IPS-18c (cell line): ENCODE measurements around the gene AGBL4.

ENCODE experiments used
- H3K4me3 ChIP-seq: 2 replicates; pipeline ENCODE4 v1.7.0; 2013; ENCODE audit warnings: low read depth, mild to moderate bottlenecking, low read length, moderate library complexity; ENCODE audit not compliant: insufficient read depth
- H3K9me3 ChIP-seq: one replicate; pipeline ENCODE4 v1.6.1; 2013; ENCODE audit warnings: mild to moderate bottlenecking, low read length, moderate library complexity; ENCODE audit not compliant: control insufficient read depth, insufficient read depth

The AGBL4 gene

GRCh38 chr1:48966583-48966982 lies 1057.2 kb downstream of the AGBL4 start:
- Histone ChIP-seq H3K4me3 (no peak overlapping the region), H3K9me3 (no peaks in the 10 kb centered on the region)

- no peak overlapping the region for H3K4me3 ChIP-seq
- no peaks in the 10 kb centered on the region for H3K9me3 ChIP-seq
These were observed 1063.4 kb downstream of the AGBL4 start for GRCh38 chr1:48960320-48960719.

GRCh38 chr1:48955774-48956173 lies 1068.0 kb downstream of the AGBL4 start:
- Histone ChIP-seq H3K9me3 (no peaks in the 10 kb centered on the region), H3K4me3 (no peak overlapping the region)

GRCh38 chr1:48953617-48954016 lies 1070.1 kb downstream of the AGBL4 start:
- Histone ChIP-seq H3K4me3 (no peak overlapping the region), H3K9me3 (no peaks in the 10 kb centered on the region)

- no peak overlapping the region for H3K4me3 ChIP-seq
- H3K9me3 ChIP-seq: no peaks in the 10 kb centered on the region
These were observed 1075.2 kb downstream of the AGBL4 start for GRCh38 chr1:48948562-48948961.

GRCh38 chr1:48947761-48948537 lies 1075.8 kb downstream of the AGBL4 start:
- Histone ChIP-seq H3K9me3 (no peaks in the 10 kb centered on the region), H3K4me3 (no peak overlapping the region)

GRCh38 chr1:48946070-48946469 lies 1077.7 kb downstream of the AGBL4 start:
- H3K9me3 ChIP-seq: no peaks in the 10 kb centered on the region
- no peak overlapping the region for H3K4me3 ChIP-seq

- no peak overlapping the region for H3K4me3 ChIP-seq
These were observed 1078.9 kb downstream of the AGBL4 start for GRCh38 chr1:48944811-48945210.

GRCh38 chr1:48943826-48944225 lies 1079.9 kb downstream of the AGBL4 start:
- H3K9me3 ChIP-seq: no peaks in the 10 kb centered on the region

More at GRCh38 chr1:48944811-48945210, 1078.9 kb downstream of the AGBL4 start:
- H3K9me3 ChIP-seq: no peaks in the 10 kb centered on the region

GRCh38 chr1:48943393-48943792 lies 1080.4 kb downstream of the AGBL4 start:
- Histone ChIP-seq H3K9me3 (no peaks in the 10 kb centered on the region), H3K4me3 (no peak overlapping the region)

More at GRCh38 chr1:48943826-48944225, 1079.9 kb downstream of the AGBL4 start:
- H3K4me3 ChIP-seq: no peak overlapping the region

GRCh38 chr1:48940962-48941732 lies 1082.6 kb downstream of the AGBL4 start:
- Histone ChIP-seq H3K9me3 (no peaks in the 10 kb centered on the region), H3K4me3 (no peak overlapping the region)

GRCh38 chr1:48940354-48940753 lies 1083.4 kb downstream of the AGBL4 start:
- H3K4me3 ChIP-seq: no peak overlapping the region
- H3K9me3 ChIP-seq: no peaks in the 10 kb centered on the region

GRCh38 chr1:48939828-48940227 lies 1083.9 kb downstream of the AGBL4 start:
- no peaks in the 10 kb centered on the region for H3K9me3 ChIP-seq
- no peak overlapping the region for H3K4me3 ChIP-seq

- Histone ChIP-seq H3K9me3 (no peaks in the 10 kb centered on the region), H3K4me3 (no peak overlapping the region)
These were observed 1084.7 kb downstream of the AGBL4 start for GRCh38 chr1:48939042-48939441.

GRCh38 chr1:48937732-48938131 lies 1086.0 kb downstream of the AGBL4 start:
- H3K4me3 ChIP-seq: no peak overlapping the region
- H3K9me3 ChIP-seq: no peaks in the 10 kb centered on the region

- no peaks in the 10 kb centered on the region for H3K9me3 ChIP-seq
- no peak overlapping the region for H3K4me3 ChIP-seq
These were observed 1087.3 kb downstream of the AGBL4 start for GRCh38 chr1:48936436-48936835.

- Histone ChIP-seq H3K9me3 (no peaks in the 10 kb centered on the region), H3K4me3 (no peak overlapping the region)
These were observed 1091.4 kb downstream of the AGBL4 start for GRCh38 chr1:48932366-48932765.

GRCh38 chr1:48931506-48932192 lies 1092.1 kb downstream of the AGBL4 start:
- Histone ChIP-seq H3K9me3 (no peaks in the 10 kb centered on the region), H3K4me3 (no peak overlapping the region)
